Activated CD8-positive, alpha-beta memory T cell treated with anti-CD3 and anti-CD28 coated beads for 48 hours (primary cell): ENCODE measurements around the gene NFU1.
"Not testable (repeated sequence)": the region's sequence is repeated elsewhere in the genome, so short reads cannot be mapped to it uniquely, and the experiment has no call there.

Source experiments
- DNase-seq, 3 experiments: peaks; one replicate each; pipeline ENCODE4 v3.0.0-alpha.2; 2020; ENCODE audit warnings: low read depth in 2 of 3, low spot score in 2 of 3

The NFU1 gene

GRCh38 chr2:69450735-69451416, 13.6 kb upstream of the NFU1 start:
- no peak for DNase-seq

GRCh38 chr2:69449906-69450305, 12.7 kb upstream of the NFU1 start:
- no peak for DNase-seq

- not testable (repeated sequence) for DNase-seq
Observed at GRCh38 chr2:69443673-69444072, 6.4 kb upstream of the NFU1 start.

- not testable (repeated sequence) for DNase-seq
Observed at GRCh38 chr2:69439499-69439898, 2.3 kb upstream of the NFU1 start.

- no peak for DNase-seq
Observed at GRCh38 chr2:69438580-69438979, 1.3 kb upstream of the NFU1 start.

- no peak for DNase-seq
Observed at GRCh38 chr2:69437751-69438154, 518 bp upstream of the NFU1 start.

- no peak for DNase-seq
Observed at GRCh38 chr2:69436596-69436937, 668 bp downstream of the NFU1 start.

GRCh38 chr2:69434753-69435152, 2.5 kb downstream of the NFU1 start:
- DNase-seq, result no peak

- DNase-seq, result no peak
Observed at GRCh38 chr2:69429491-69430183, 7.6 kb downstream of the NFU1 start.

GRCh38 chr2:69428981-69429380, 8.3 kb downstream of the NFU1 start:
- DNase-seq, result no peak

GRCh38 chr2:69424419-69424818, 12.8 kb downstream of the NFU1 start:
- DNase-seq, result no peak

GRCh38 chr2:69422198-69422597, 15.0 kb downstream of the NFU1 start:
- no peak for DNase-seq

- DNase-seq, result not testable (repeated sequence)
Observed at GRCh38 chr2:69419111-69419510, 18.1 kb downstream of the NFU1 start.

GRCh38 chr2:69416147-69416546, 21.1 kb downstream of the NFU1 start:
- no peak for DNase-seq

GRCh38 chr2:69411120-69411519, 26.1 kb downstream of the NFU1 start:
- DNase-seq, result no peak

GRCh38 chr2:69405306-69405705, 31.9 kb downstream of the NFU1 start:
- DNase-seq, result no peak

GRCh38 chr2:69400121-69400520, 37.1 kb downstream of the NFU1 start:
- no peak for DNase-seq

- DNase-seq, result no peak
Observed at GRCh38 chr2:69397234-69397633, 40.0 kb downstream of the NFU1 start.

GRCh38 chr2:69395866-69396265, 41.4 kb downstream of the NFU1 start:
- DNase-seq, result no peak

- DNase-seq, result no peak
Observed at GRCh38 chr2:69393963-69394362, 43.3 kb downstream of the NFU1 start.

GRCh38 chr2:69390471-69390870, 46.8 kb downstream of the NFU1 start:
- no peak for DNase-seq

- DNase-seq, result no peak
Observed at GRCh38 chr2:69390001-69390400, 47.2 kb downstream of the NFU1 start.

GRCh38 chr2:69389271-69389670, 48.0 kb downstream of the NFU1 start:
- DNase-seq, result no peak
